ENCODE data around the gene PALLD.
"Not testable (repeated sequence)": the region's sequence is repeated elsewhere in the genome, so short reads cannot be mapped to it uniquely, and the experiment has no call there.

PALLD gene

DNA sequence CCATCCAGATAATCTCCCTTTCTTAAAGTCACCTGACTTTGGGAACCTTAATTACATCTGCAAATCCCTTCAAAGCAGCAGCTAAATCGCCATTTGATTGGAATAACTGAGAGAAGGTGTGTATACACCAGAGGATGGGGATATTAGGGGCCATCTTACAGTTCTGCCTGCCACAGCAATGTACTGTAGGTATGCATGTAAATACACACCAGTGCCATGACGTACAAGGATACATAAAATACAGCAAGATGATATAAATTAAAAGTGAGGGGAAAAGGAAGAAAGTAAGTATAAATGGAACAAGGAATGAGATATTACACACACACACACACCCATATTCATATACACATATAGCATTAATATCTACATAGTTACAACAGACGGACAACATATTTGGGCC, 432.0 kb downstream of the PALLD start:
- no peak for DNase-seq

DNA sequence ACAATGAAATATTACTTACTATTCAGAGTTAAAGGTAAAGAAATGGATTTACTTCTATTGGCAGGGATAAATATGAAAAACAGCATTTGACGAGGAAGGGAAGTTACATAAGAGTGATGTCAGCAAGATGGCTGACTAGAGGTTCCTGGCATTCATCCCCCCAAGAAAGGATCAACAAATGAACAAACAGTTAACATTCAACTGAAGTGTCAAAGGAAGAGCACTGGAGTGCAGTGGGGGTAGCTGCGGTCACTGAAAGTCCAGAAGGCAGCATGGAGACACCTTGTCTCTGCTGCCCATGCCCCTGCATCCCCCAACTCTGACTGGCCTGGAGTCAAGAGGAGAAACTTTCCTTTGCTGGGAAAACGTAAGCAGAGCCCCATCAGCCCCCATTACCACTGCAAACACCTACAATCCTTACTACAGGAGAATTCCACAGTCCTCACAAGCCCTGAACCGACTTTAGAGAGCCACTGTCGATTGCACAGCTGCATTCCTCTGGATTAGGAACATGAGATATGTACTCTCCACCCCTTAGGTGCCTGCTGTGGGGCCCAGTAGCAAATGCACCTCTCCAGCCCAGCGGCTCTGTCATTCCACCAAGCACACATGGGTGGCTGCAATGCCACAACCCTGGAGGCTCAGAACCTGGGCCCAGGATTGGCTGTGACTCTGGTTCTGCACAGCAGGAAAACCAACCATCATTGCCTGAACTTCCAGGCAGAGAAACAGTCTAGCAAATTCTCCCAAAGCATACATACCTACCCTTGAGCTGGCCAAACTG, 433.8 kb downstream of the PALLD start:
- DNase-seq = no peak

DNA sequence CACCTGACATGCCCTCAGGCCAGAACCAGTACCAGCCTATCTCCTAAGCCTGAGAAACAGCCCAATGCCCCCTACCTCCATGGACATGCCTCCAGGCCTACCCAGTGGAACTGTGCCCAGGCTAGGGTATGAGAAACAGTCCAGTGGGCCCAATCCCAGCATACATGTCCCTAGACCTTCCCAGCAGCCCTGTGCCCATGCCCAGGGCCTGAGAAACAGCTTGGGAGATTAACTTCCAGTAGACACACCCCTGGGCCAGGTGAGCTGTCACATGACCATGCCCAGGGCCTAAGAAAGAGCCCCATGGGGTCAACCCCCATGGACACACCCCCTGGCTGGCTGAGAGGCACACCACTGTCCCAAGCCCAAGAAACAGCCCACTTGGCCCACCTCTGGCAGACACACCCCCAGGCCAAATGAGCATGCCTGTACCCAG, 434.4 kb downstream of the PALLD start:
- no peak for DNase-seq

DNA sequence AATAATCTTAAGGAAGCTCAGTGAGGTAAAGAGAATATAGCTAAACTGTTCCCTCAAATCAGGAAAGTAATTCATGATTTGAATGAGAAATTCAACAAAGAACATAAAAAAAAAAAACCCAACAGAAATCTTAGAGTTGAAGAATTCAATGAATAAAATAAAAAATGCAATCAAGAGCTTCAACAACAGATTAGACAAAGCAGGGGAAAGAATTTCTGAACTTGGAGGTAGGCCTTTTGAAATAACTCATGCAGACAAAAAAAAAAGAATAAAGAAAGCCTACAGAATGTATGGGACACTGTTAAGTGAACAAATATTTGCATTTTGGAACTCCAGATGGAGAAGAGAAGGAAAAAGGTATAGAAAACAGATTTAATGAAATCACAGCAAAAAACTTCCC, 435.3 kb downstream of the PALLD start:
- no peak for DNase-seq

DNA sequence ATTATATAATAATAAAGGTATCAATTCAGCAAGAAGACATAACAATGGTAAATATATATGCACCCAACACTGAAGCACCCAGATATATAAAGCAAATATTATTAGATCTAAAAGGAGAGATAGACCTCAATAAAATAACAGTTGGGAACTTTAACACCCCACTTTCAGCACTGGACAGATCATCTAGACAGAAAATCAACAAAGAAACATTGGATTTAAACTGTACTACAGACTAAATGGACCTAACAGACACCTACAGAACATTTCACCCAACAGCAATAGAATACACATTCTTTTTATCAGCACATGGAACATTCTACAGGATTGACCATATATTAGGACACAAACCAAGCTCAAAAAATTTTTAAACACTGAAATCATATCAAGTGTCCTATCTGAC, 436.6 kb downstream of the PALLD start:
- DNase-seq = no peak

DNA sequence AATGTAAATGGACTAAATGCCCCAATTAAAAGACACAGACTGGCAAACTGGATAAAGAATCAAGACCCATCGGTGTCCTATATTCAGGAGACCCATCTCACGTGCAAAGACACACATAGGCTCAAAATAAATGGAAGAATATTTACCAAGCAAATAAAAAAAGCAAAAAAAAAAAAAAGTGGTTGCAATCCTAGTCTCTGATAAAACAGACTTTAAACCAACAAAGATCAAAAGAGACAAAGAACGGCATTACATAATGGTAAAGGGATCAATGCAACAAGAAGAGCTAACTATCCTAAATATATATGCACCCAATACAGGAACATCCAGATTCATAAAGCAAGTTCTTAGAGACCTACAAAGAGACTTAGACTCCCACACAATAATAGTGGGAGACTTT, 440.6 kb downstream of the PALLD start:
- DNase-seq = not testable (repeated sequence)

DNA sequence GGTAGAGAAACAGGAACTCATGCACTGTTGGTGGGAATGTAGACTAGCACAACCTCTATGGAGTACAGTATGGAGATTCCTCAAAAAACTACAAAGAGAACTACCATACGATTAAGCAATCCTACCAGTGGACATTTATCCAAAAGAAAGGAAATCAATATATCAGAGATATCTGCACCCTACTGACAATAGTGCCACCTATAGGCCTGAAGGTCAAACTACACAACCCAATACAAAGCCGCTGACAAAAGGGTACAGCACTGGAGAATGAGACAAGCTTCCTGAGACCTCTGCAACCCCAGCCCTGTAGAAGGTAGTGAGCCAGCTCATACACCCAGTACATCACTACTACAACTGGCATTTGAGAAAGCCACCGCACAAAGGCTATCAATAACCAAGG, 446.1 kb downstream of the PALLD start:
- peak; percentile 26 for DNase-seq

DNA sequence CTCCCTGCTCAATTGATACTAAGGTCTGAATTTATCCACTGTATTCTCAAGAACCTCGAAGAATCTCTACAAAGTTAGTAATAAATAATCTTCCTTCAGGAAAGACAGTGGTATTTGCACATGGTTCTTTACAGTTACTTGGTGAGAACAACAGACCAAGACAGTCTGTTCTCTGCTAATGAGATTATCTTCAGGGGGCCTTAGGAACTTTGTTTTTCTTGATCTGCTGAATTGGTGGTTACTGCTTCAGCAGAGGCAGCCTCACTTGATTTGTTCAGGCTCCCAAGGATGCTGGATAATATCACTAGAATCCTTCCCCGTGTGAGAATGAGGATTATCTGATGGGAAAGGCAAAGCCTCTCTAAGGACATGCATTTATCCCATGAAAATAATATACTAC, 448.4 kb downstream of the PALLD start:
- no peak for DNase-seq

DNA sequence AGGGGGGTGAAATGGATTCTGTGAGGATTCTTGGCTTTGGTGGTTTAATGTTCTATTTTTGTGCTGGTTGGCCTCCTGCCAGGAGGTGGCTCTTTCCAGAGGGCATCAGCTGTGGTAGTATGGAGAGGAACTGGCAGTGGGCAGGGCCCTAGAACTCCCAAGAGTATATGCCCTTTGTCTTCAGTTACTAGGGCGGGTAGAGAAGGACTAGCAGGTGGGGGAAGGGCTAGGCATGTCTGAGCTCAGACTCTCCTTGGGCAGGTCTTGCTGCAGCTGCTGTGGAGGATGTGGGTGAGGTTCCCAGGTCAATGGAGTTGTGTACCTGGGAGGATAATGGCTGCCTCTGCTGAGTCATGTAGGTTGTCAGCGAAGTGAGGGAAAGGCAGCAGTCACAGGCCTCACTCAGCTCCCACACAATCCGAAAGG, 456.0 kb downstream of the PALLD start:
- DNase-seq = not testable (repeated sequence)

DNA sequence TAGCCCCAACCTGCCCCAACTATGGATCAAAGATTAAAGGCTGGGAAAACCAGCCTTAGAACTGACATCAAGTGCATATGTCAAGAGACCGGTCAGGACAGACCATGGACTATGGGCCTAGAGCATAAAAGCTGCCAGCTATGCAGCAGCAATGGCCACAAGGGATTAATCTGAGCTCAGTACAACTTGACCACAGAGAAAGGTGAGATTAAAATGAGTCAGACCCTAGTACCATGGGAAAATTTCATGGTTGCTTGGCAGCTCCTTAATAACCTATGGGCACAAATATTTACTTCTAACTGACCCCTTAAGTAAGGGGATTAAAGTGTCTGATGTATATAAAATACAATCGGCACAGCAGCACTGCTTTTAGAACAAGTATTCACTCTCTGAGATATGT, 458.8 kb downstream of the PALLD start:
- DNase-seq = no peak

DNA sequence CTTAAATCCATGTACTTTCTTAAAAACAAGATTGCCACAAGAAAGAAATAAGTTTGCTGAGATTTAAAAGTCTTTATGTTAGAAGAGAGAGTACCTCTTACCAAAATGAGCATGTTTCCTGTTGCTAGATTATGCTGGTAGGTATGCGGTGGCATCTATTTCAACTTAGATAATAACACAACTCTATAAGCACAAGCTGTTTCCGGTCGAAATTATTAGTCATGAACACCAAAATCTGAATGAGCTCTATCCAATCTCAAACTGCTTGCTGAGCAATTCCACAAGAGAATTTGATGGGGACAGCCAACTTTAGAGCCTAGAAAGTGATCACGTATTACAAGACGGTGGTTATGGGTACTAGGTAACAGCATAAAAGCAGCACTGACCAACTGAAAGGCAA, 463.9 kb downstream of the PALLD start:
- no peak for DNase-seq

DNA sequence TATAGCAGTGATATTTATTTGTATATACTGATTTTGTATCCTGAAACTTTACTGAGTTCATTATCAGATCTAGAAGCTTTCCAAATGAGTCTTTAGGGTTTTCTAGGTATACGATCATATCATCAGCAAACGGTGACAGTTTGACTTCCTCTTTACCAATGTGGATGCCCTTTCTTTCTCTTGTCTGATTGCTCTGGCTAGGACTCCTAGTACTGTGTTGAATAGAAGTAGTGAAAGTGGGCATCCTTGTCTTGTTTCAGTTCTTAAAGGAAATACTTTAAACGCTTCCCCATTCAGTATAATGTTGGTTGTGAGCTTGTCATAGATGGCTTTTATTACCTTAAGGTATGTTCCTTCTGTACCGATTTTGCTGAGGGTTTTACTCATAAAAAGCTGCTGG, 475.7 kb downstream of the PALLD start:
- DNase-seq = no peak

Measured in EL (cell line).